T-helper 1 cell treated with Interleukin-12 subunit alpha and Interleukin-12 subunit beta and Interleukin-4 antibody, amounts not matched to agents 30 μg/mL and 1 μg/mL, for 36 hours (primary cell): Measurements from ENCODE around the gene CPNE4.

Source experiments
- H3K27ac Mint-ChIP-seq: one replicate; pipeline ENCODE4 v1.8.0; 2021; ENCODE audit warnings: mild to moderate bottlenecking, mixed read lengths
- H3K27me3 Mint-ChIP-seq: one replicate; pipeline ENCODE4 v1.8.0; 2021; ENCODE audit warnings: low read depth, mixed read lengths
- H3K36me3 Mint-ChIP-seq: one replicate; pipeline ENCODE4 v1.8.0; 2021; ENCODE audit warnings: low read depth, mixed read lengths
- H3K4me1 Mint-ChIP-seq: one replicate; pipeline ENCODE4 v1.8.0; 2021; ENCODE audit warnings: low read depth, mixed read lengths
- H3K4me3 Mint-ChIP-seq: one replicate; pipeline ENCODE4 v1.8.0; 2021; ENCODE audit warnings: mild to moderate bottlenecking, moderate library complexity, mixed read lengths
- H3K9me3 Mint-ChIP-seq: one replicate; pipeline ENCODE4 v1.8.0; 2021; ENCODE audit warnings: mixed read lengths

CPNE4 gene

DNA sequence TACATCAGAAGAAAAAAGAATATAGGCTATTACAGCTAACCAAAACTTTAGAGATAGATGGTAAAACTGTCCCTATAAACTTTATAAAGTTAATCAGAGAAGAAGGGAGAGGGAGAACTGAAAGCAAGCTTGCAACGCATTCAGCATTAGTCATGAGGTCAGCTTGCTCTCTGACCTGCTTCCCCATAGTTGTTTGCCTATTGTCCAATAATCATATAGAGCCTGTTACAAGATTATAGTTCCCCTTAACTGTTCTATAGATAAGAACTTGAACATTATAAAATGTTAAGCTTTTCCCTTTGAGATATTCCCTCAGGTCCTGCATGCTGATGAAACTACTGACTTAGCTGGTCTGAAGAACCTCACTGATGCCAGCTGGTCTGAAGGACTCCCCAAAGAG is 74.5 kb downstream of the CPNE4 start:
- H3K9me3 Mint-ChIP-seq: no peaks in the 10 kb centered on the region
- H3K4me1 Mint-ChIP-seq: no peaks in the 10 kb centered on the region
- no peak overlapping the region for H3K4me3 Mint-ChIP-seq

DNA sequence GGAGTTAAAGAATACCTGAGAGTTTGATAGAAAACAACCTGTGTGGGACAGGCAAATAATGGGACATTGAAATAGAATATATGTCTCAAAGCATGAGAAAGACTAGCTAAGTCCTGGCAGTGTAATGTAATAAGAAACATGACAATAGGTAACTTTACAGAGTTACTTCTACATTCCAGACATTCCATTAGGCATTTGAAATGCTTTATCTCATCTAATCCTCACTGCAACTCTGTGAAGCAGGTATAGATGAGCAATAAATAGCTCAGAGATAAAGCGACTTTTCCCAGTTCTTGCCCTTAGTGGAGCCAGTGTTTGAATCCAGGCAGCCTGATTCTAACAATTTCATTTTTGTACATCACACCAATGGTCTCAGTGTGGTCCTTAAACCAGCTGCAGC is 76.8 kb downstream of the CPNE4 start:
- Mint-ChIP-seq H3K4me3 (no peak overlapping the region), H3K27me3 (no peaks in the 10 kb centered on the region), H3K27ac (no peak overlapping the region), H3K36me3 (no peaks in the 10 kb centered on the region), H3K4me1 (no peaks in the 10 kb centered on the region), H3K9me3 (no peaks in the 10 kb centered on the region)

More for the DNA sequence above, 74.5 kb downstream of the CPNE4 start:
- H3K27ac Mint-ChIP-seq: no peak overlapping the region
- H3K27me3 Mint-ChIP-seq: no peaks in the 10 kb centered on the region
- H3K36me3 Mint-ChIP-seq: no peaks in the 10 kb centered on the region

DNA sequence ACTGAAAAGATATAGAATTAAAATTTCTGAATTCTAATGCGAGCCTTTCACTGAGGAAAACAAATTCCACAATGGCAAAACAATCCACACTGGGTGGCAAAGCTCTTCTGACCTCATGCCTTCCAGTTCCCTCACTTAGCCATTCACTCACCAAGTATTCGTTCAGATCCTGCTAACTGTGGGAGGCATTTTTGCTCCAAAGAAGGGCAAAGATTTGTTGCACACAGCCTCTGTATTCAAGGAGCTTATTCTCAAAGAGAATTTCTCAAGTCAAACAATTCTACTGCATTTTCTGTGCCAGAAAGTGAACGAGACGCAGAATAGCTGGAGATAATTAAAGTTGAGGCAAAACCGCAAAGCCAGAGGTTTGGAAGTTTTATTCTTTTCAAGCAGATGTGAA is 77.3 kb downstream of the CPNE4 start:
- Mint-ChIP-seq H3K4me3 (no peak overlapping the region), H3K27me3 (no peaks in the 10 kb centered on the region), H3K36me3 (no peaks in the 10 kb centered on the region), H3K4me1 (no peaks in the 10 kb centered on the region), H3K27ac (no peak overlapping the region), H3K9me3 (no peaks in the 10 kb centered on the region)

DNA sequence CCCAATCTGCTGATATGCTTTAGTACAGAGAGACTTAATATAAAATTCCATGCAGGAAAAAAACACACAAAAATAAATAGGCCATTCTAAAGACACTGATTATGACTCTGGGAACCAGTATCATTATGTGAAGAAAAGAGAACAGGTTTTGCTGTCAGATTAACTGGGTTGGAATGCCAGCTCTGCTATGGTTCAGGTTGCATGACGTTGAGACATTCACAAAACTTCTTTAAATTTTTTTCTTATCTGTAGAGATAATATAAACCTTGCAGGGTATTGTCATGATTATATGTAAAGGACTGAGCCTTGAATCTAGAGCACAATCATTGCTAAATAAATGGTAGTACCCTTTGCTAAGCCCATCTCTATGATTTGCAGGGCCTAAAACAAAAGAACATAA is 86.0 kb downstream of the CPNE4 start:
- peaks cover 4% of the 10 kb centered on the region for H3K9me3 Mint-ChIP-seq

DNA sequence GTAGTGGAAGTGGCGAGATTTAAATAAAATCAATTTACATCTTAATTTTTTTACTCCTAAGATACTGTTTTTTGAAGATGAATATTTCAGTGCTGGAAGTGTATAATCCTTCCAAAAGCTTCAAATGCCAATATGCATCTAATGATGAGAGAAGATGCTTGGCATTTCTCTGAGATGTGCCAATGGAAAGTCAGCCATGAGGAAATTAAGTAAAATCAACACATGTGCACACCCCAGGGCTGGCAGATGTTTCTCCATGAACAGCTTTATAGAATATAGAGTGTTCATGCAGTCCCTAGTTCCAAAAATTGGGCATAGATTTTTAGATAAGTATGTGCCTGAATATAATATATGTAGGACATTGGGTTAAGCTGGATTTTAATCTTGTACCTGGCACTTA is 90.1 kb downstream of the CPNE4 start:
- Mint-ChIP-seq H3K4me1 (peaks cover 2% of the 10 kb centered on the region), H3K36me3 (no peaks in the 10 kb centered on the region), H3K27me3 (no peaks in the 10 kb centered on the region), H3K9me3 (no peaks in the 10 kb centered on the region), H3K4me3 (no peak overlapping the region), H3K27ac (no peak overlapping the region)

More for the DNA sequence above, 86.0 kb downstream of the CPNE4 start:
- Mint-ChIP-seq H3K4me1 (peaks cover 2% of the 10 kb centered on the region), H3K27me3 (no peaks in the 10 kb centered on the region), H3K36me3 (no peaks in the 10 kb centered on the region), H3K27ac (no peak overlapping the region), H3K4me3 (no peak overlapping the region)

DNA sequence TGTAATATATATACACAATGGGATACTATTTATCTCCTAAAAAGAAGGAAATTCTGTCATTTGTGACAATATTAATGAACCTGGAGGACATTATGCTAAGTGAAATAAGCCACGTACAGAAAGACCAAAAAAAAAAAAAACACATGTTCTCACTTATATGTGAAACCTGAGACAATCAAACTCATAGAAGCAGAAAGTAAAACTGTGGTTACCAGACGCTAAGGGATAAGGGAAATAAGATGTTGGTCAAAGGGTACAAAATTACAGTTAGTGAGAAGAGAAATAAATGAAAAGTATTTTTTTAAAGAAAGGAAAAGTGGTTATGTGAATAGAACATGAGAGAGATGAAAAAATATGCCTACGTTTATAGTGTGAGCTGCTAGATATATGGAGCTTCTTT is 101.1 kb downstream of the CPNE4 start:
- Mint-ChIP-seq H3K4me1 (no peaks in the 10 kb centered on the region), H3K36me3 (no peaks in the 10 kb centered on the region), H3K4me3 (no peak overlapping the region), H3K27me3 (no peaks in the 10 kb centered on the region), H3K27ac (no peak overlapping the region), H3K9me3 (no peaks in the 10 kb centered on the region)

DNA sequence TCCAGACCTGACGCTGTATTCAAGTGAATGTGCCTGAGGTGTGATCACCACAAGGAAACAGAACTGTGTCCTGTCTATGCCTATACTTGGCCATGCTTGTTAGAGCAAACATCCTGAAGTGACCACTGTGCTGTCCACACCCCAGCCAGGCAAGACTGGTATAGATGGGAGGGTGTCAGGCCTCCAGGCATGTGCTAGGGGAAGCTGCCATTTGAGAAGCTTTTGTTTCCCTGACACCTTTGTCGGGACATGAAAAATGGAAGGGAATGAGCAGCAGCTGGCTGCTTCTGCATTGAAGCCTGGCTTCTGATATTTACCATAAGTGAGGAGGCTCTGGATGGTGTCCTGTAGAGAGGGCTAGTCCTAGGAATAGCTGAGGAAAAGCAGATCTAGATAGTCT is 106.2 kb downstream of the CPNE4 start:
- H3K4me3 Mint-ChIP-seq: no peak overlapping the region
- no peaks in the 10 kb centered on the region for H3K9me3 Mint-ChIP-seq
- no peaks in the 10 kb centered on the region for H3K27me3 Mint-ChIP-seq
- H3K27ac Mint-ChIP-seq: no peak overlapping the region
- no peaks in the 10 kb centered on the region for H3K4me1 Mint-ChIP-seq
- no peaks in the 10 kb centered on the region for H3K36me3 Mint-ChIP-seq

DNA sequence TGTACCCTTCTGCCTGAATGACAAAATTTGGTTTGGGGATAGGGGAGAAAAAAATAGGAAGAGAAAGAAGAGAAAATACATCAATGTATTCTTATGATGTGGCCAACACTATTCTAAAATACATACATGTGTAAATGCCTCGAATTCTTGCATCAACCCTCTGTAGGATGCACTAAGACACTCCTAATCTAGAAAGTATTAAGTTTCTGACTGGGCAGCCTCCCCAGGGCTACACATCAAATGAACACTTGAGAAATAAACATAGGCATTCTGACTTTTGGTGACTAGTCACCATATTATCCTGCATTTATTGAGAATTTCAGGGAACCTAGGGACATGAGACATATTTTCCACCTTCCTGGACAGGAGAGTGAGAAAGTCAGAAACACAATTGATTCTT is 109.2 kb downstream of the CPNE4 start:
- no peaks in the 10 kb centered on the region for H3K27me3 Mint-ChIP-seq
- H3K9me3 Mint-ChIP-seq: no peaks in the 10 kb centered on the region
- H3K27ac Mint-ChIP-seq: no peak overlapping the region
- no peaks in the 10 kb centered on the region for H3K4me1 Mint-ChIP-seq
- H3K36me3 Mint-ChIP-seq: no peaks in the 10 kb centered on the region
- H3K4me3 Mint-ChIP-seq: no peak overlapping the region

DNA sequence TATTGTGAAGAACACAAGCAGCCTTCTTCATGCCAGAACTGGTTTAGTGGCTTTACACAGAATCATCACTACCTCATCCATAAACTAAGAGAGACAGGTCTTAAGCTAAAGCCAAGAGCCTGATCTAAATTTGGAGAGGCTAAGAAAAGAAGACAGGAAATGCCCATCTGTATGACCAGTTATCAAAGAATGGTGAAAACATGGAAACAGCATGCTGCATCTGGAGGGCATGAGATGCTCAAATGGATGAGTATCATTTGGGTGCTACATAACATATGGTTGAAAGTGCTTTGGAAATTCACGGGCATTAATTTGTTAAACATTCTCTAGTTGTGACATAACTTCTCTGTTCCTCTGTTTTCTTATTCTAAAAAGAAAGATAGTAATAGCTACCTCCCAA is 112.5 kb downstream of the CPNE4 start:
- Mint-ChIP-seq H3K9me3 (no peaks in the 10 kb centered on the region), H3K27ac (no peak overlapping the region), H3K4me1 (no peaks in the 10 kb centered on the region), H3K36me3 (no peaks in the 10 kb centered on the region), H3K4me3 (no peak overlapping the region), H3K27me3 (no peaks in the 10 kb centered on the region)

DNA sequence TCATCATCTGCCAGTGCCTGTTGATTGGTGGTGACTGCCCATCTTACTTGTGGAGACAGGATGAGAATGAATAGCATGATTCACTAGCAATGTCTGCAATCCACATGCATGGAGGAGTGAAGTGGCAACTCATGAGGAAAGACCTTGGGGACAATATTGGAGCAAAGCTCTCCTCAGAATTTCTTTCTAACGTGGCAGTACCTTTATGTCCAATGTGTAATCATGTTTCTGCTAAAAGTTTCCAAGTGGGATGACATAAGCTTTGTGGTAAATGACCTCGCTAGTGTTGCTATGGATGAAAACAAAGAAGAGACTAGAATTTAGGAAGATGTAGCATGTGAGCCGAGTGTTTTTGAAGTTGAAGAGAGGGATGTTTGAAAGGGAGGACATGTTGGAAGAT is 117.8 kb downstream of the CPNE4 start:
- Mint-ChIP-seq H3K27ac (no peak overlapping the region), H3K9me3 (no peaks in the 10 kb centered on the region), H3K36me3 (no peaks in the 10 kb centered on the region), H3K27me3 (no peaks in the 10 kb centered on the region), H3K4me3 (no peak overlapping the region), H3K4me1 (no peaks in the 10 kb centered on the region)

DNA sequence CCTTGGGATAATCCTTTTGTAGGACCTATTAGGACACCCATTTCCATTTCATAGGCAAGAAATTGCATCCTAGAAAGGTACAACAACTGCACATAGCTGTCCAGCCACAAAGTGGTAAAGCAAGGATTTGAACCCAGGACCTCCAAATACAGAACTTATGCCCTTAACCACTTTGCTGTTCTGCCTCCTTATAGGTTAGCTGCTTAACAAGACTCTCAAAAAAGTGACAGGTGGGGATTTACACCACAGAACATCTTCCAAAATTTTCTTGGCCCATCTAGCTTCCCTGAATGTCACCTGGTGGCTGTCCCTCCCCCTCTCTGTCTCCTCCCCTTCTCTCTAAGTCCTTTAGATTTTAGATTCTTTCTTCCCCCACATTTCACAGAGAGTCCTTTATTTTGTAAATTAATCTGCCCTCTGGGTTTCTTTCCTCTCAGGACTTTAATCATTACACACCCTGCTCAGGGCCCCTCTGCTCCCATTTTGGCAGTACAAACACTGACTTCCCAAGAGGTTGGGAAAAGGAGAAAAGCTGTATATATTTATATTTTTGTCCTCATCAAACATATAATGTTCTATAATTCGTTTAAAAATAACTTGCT is 120.6 kb downstream of the CPNE4 start:
- Mint-ChIP-seq H3K9me3 (no peaks in the 10 kb centered on the region), H3K27me3 (no peaks in the 10 kb centered on the region), H3K36me3 (no peaks in the 10 kb centered on the region), H3K4me3 (no peak overlapping the region), H3K27ac (no peak overlapping the region), H3K4me1 (no peaks in the 10 kb centered on the region)

DNA sequence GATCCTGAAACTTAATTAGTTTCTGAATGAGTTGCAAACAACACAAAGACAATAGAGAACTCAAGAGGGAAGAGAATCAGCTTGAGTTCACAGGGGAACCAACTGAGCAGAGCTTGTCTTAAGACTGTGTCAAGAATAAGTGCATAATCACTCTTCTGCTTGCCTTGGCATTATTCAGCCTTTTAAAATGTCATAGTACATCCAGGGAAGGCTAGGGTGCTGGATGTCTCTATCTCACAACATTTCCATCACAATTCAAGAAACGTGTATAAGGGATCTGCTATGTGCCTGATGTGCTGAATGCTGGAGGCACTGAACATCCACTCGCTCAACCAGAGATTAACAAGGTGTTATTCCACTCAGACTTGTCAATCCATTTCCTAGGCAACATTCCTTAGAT is 122.6 kb downstream of the CPNE4 start:
- Mint-ChIP-seq H3K4me1 (no peaks in the 10 kb centered on the region), H3K36me3 (no peaks in the 10 kb centered on the region), H3K9me3 (no peaks in the 10 kb centered on the region), H3K27me3 (no peaks in the 10 kb centered on the region), H3K27ac (no peak overlapping the region), H3K4me3 (no peak overlapping the region)

DNA sequence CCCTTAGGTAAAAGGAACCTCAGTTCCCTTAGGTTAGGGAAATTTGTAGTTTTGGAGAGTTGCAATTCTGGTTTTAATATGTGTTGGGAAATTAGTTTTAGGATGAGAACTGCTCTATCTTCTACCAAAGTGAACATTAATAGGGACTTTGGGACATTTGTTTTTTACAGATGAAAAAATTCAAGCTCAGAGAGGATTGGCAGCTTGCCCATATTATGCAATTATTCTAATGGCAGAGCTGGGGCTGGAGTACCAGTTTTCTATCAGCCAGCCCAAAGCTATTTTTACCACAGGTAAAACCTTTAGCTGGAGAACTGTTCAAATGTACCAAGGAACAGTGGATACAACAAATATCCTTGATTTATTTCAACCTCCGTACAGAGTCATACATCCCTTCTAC is 127.0 kb downstream of the CPNE4 start:
- H3K36me3 Mint-ChIP-seq: no peaks in the 10 kb centered on the region
- H3K9me3 Mint-ChIP-seq: no peaks in the 10 kb centered on the region
- no peak overlapping the region for H3K27ac Mint-ChIP-seq
- H3K4me1 Mint-ChIP-seq: no peaks in the 10 kb centered on the region
- no peaks in the 10 kb centered on the region for H3K27me3 Mint-ChIP-seq
- no peak overlapping the region for H3K4me3 Mint-ChIP-seq

DNA sequence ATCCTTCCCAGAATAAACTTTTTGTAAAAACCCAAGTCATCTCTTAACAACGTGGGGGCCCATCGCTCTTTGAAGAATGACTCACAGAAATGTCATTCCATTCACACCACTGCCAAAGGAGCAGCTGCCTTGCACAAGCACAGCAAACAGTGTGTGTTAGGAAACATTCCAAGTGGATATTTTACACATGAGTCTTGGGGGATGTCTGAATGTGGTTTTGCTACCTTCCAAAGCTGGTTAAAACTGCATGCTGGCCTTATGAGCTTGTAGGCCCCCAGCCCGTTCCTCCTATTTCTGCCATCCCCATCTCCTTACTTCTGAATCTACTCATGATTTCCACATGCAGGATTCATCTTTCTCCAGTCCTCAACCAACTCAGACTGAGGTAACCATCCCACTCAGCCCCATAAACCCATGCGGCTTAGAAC is 130.8 kb downstream of the CPNE4 start:
- Mint-ChIP-seq H3K27ac (no peak overlapping the region), H3K4me3 (no peak overlapping the region), H3K4me1 (no peaks in the 10 kb centered on the region), H3K9me3 (no peaks in the 10 kb centered on the region), H3K27me3 (no peaks in the 10 kb centered on the region), H3K36me3 (no peaks in the 10 kb centered on the region)

DNA sequence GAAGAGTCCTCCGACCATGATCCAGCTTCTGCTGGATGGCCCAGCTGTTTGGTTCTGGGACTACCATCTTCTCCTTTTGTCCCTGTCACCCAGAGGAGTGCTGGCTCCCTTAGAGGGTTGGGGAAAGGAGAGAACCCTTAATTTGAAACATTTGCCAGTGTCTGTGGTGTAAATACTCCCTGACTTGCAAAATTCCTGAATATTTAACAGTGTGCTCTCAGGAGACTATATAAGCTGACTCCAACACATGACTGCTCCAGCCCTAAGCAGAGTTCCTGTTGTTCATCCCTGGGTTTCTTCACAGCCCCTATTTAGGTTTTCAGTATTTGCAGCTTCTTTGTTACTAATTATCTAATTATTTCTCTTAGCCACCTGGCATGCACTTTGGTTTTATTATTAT is 133.1 kb downstream of the CPNE4 start:
- no peaks in the 10 kb centered on the region for H3K27me3 Mint-ChIP-seq
- H3K4me1 Mint-ChIP-seq: no peaks in the 10 kb centered on the region
- no peak overlapping the region for H3K4me3 Mint-ChIP-seq
- H3K27ac Mint-ChIP-seq: no peak overlapping the region
- H3K9me3 Mint-ChIP-seq: no peaks in the 10 kb centered on the region
- no peaks in the 10 kb centered on the region for H3K36me3 Mint-ChIP-seq

DNA sequence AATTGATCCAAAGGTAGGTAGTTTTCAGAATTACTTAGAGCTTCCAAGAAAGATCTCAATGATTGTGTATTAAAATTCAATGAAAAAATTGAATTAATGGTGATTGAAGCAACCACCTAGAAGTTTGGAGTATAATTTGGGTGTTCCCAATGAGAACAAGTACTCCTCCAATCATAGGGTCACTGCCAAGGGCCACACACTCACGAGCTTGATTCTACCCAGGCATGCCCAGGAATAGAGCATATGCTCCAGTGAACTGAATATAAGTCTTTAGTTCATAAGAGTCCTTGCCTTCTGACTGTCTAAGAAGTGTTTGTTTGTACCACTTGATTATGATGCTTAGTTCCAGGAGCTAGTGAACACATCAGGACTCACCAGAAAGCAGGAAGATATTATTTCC is 133.9 kb downstream of the CPNE4 start:
- H3K9me3 Mint-ChIP-seq: no peaks in the 10 kb centered on the region
- H3K4me3 Mint-ChIP-seq: no peak overlapping the region
- no peaks in the 10 kb centered on the region for H3K27me3 Mint-ChIP-seq
- no peaks in the 10 kb centered on the region for H3K36me3 Mint-ChIP-seq
- no peak overlapping the region for H3K27ac Mint-ChIP-seq
- no peaks in the 10 kb centered on the region for H3K4me1 Mint-ChIP-seq
